GM21619 (cell line): ENCODE results near the gene EGFLAM.

Source experiments
- ATAC-seq: cut with Tn5 transposase; IDR thresholded peaks from one replicate; pipeline ENCODE4 v1.9.1; 2021; ENCODE audit not compliant: unreplicated experiment

The EGFLAM gene

GRCh38 chr5:38265546-38266179 lies 7.3 kb downstream of the EGFLAM start:
- peak; percentile 74 for ATAC-seq

DNA sequence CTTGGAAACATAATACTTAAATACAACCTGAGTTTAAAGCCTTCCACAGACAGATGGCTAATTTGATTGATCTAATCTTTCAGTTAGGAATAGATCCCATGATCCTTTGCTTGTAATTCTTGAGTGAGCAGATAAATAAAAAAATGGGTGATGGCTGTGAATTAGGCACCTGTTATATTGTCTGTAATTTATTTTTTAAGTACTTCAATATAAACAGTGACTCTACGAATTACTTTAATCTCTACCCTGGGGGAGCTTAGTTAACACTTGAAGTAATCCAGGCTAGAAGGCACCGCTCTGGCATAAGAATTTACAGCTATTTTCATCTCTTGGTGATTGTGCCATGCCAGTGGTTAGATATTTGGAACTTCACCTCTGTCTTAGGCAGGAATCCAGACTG lies 9.0 kb downstream of the EGFLAM start:
- no peak for ATAC-seq

DNA sequence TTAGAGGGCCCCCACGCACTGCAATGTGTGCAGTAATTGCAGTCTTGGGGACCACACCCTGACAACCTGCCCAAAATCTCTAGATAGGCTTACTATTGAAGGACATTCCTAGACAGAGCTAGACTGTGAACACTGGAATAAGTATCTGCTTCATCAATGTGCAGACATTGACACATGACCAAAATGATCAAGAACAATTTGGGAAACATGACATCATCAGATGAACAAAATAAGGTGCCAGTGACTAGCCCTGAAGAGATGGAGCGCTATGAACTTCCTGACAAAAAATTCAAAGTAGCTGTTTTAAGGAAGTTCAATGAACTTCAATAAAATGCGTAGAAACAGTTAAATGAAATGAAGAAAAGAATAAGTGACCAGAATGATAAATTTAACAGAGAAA lies 15.3 kb downstream of the EGFLAM start:
- ATAC-seq: no peak

GRCh38 chr5:38274370-38274769 lies 16.0 kb downstream of the EGFLAM start:
- ATAC-seq: no peak

DNA sequence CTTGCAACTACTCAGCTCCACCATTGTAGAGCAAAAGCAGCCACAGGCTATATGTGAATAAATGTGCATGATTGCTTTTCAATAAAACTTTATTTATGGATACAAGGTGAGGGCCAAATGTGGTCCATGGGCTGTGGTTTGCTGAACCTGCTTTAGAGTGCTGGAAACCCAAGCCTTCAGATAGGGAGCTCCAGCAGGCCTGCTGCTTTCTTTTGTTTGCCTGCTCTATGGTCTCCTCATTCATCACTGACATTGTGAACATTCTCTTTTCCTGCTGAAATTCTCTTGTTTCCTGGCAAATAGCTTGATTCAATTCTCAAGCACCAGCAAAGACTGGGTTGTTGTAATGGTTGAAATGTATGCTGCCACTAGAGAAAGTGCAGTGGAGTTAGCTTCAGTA lies 26.0 kb downstream of the EGFLAM start:
- no peak for ATAC-seq

GRCh38 chr5:38285226-38285625 lies 26.9 kb downstream of the EGFLAM start:
- ATAC-seq: no peak

DNA sequence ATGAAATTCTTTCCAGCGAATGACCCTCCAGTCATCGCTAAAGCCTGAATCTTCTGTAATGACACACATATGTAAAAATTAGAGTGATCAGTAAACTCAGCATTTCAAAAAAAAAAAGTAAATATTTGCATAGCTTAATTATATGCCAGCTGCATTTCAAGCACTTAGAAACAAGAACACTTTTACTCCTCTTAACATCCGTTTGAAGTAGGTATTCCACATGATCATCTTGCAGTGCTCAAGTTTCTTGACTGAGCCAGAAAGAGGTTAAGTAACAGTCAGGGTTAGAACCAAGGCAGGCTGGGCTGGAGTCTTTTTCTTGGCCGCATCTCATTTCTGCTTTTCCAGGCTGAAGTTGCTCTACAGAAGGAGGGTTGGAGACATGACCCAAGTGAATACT lies 27.6 kb downstream of the EGFLAM start:
- ATAC-seq: no peak

- no peak for ATAC-seq
Observed at GRCh38 chr5:38287124-38287523, 28.8 kb downstream of the EGFLAM start.

GRCh38 chr5:38289457-38289856 lies 31.1 kb downstream of the EGFLAM start:
- no peak for ATAC-seq

DNA sequence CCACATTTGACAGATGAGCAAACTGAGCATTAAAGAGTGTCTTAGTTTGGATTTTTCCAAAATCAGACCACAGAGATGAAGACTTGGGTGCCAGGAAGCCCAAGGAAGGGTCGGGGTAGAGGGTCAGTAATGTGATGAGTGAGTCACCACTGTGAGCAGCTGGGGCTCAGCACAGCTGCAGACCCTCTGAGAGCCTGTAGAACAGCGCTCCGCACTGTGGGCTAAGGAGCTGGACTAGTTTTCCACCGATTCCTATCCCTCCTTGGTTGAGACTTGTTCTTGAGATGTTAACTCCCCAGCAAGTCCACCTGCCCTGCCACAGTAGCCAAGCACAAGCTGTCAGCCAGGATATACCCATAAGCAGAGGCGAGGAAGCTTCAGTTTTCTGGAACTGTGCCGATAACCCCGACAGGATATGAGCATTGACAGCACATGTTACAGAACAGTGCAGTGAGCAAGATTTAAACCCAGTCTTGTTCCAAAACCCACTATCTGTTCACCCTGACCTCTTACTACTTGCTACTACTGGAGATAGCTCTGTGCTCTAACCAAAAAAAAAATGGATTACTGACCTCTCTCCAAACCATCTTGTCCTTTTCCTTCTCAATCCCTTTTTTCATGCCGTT lies 31.8 kb downstream of the EGFLAM start:
- ATAC-seq: no peak

GRCh38 chr5:38291355-38291754 lies 33.0 kb downstream of the EGFLAM start:
- ATAC-seq: no peak

DNA sequence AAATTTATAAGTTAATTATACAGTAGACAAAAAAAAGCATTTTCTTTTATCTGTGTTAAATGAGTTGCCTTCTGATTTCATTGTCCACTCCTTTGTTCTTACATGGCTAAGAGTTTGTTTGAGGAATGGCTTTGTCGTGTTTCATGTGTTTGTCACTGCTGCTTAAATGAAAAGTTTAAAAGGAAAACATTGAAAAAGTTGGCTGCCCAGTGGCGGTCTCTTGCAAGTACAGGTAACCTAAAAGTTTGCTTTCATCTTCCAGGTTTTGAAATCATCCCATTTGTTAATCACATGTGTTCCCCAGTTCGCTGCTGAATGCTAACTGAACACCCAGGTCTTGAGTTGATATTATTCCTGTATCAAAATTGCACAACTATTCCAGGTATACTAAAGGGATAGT lies 33.9 kb downstream of the EGFLAM start:
- ATAC-seq: no peak

DNA sequence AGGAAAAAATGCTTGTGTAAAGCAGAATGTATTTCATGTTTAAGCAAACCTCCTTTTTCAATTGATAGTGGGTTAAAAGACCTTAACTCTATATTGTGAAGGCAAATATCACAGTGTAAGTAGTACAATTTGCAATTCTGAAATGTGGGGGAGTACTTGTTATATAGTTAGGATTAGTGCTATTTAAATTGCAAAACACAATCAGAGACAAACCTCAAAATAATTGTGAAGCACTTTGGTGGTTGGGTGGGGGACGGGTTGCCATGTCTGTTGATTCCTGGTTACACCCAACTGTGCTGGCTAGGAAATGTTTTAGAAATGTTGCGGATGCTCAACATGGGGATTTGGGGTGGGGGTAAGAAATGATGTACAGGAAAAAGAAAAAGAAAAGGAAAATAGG lies 37.4 kb downstream of the EGFLAM start:
- no peak for ATAC-seq

GRCh38 chr5:38297830-38298608 lies 39.7 kb downstream of the EGFLAM start:
- no peak for ATAC-seq

- ATAC-seq: no peak
Observed at GRCh38 chr5:38299585-38299984, 41.2 kb downstream of the EGFLAM start.

GRCh38 chr5:38305148-38305547 lies 46.8 kb downstream of the EGFLAM start:
- ATAC-seq: no peak

GRCh38 chr5:38307845-38308244 lies 49.5 kb downstream of the EGFLAM start:
- ATAC-seq: no peak

- ATAC-seq: no peak
Observed at GRCh38 chr5:38316544-38317224, 58.3 kb downstream of the EGFLAM start.

DNA sequence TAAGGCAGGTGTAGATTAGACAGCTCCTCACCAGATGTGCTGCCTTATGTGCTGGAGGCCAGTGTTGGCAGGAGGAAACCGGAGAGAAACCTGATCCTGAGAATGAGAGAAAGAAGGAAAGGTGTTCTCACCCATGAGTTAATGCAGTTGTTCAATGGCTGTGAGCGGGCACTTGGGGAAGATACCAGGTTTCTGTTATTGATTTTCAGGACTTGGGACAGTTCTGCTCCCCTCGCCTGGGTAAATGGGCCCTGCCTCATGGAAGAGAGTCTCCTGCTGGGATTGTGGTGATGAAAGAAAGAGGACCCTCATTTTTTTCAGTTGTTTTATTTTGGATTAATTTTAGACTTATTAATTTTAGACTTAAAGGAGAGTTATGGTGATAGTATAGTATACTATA lies 59.5 kb downstream of the EGFLAM start:
- no peak for ATAC-seq

- ATAC-seq: no peak
Observed at GRCh38 chr5:38319491-38319890, 61.1 kb downstream of the EGFLAM start.

GRCh38 chr5:38321978-38322377 lies 63.6 kb downstream of the EGFLAM start:
- no peak for ATAC-seq
